Activated naive CD4-positive, alpha-beta T cell treated with anti-CD3 and anti-CD28 coated beads, Interleukin-2, amount 10 ng/mL, durations not matched to agents 7 days and 5 days (primary cell): ENCODE data around the gene CMTM5.

Source experiments
- CTCF ChIA-PET: fragments of 350-600 bp; sonication (Branson Sonifier 250); formaldehyde crosslinking; loops from one replicate; lab custom pipeline; 2021; ENCODE audit warnings: antibody characterized with exemption; lab: Charles Lee
- DNase-seq: peaks from one replicate; pipeline ENCODE4 v3.0.0-alpha.2; 2020
- H3K27ac Mint-ChIP-seq: one replicate; pipeline ENCODE4 v1.8.0; 2021; ENCODE audit warnings: mild to moderate bottlenecking, moderate library complexity, mixed read lengths
- H3K27me3 Mint-ChIP-seq: one replicate; pipeline ENCODE4 v1.8.0; 2021; ENCODE audit warnings: mild to moderate bottlenecking, mixed read lengths
- H3K36me3 Mint-ChIP-seq: one replicate; pipeline ENCODE4 v1.8.0; 2021; ENCODE audit warnings: mixed read lengths
- H3K4me1 Mint-ChIP-seq: one replicate; pipeline ENCODE4 v1.8.0; 2021; ENCODE audit warnings: mixed read lengths
- H3K4me3 Mint-ChIP-seq: one replicate; pipeline ENCODE4 v1.8.0; 2021; ENCODE audit warnings: mild to moderate bottlenecking, moderate library complexity, mixed read lengths
- H3K9me3 Mint-ChIP-seq: one replicate; pipeline ENCODE4 v1.8.0; 2021; ENCODE audit warnings: mixed read lengths

CMTM5 gene

DNA sequence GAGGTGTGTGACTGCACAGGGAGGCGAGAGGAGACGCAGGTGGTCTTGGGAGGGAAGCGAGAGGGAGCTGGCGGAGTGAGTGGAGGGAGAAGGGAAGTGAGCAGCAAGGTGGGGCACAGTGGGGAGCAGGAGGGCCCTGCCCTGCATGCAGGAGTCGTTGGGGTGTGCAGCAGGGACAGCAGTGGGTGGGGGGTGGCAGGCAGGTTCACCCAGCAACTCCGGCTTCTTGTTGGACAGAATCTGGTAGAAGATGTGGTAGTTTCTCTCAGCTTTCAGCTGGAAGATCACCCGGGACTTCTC lies 26.2 kb downstream of the CMTM5 start:
- H3K4me1 Mint-ChIP-seq = no peaks in the 10 kb centered on the region
- H3K4me3 Mint-ChIP-seq = no peak overlapping the region
- H3K27me3 Mint-ChIP-seq = peaks cover 17% of the 10 kb centered on the region
- H3K36me3 Mint-ChIP-seq = no peaks in the 10 kb centered on the region
- DNase-seq = no peak
- no peak overlapping the region for H3K27ac Mint-ChIP-seq
- no peaks in the 10 kb centered on the region for H3K9me3 Mint-ChIP-seq
- CTCF ChIA-PET = no interaction called here

- no peaks in the 10 kb centered on the region for H3K36me3 Mint-ChIP-seq
- no peaks in the 10 kb centered on the region for H3K9me3 Mint-ChIP-seq
- CTCF ChIA-PET = no interaction called here
- no peak overlapping the region for H3K27ac Mint-ChIP-seq
- peaks cover 19% of the 10 kb centered on the region for H3K27me3 Mint-ChIP-seq
- H3K4me1 Mint-ChIP-seq = no peaks in the 10 kb centered on the region
- H3K4me3 Mint-ChIP-seq = no peak overlapping the region
- DNase-seq = no peak
These were observed 27.1 kb downstream of the CMTM5 start for GRCh38 chr14:23403908-23404307.

- CTCF ChIA-PET = no interaction called here
- Mint-ChIP-seq H3K36me3 (no peaks in the 10 kb centered on the region), H3K4me1 (no peaks in the 10 kb centered on the region), H3K27me3 (peaks cover 21% of the 10 kb centered on the region), H3K27ac (no peak overlapping the region), H3K4me3 (no peak overlapping the region), H3K9me3 (no peaks in the 10 kb centered on the region)
- no peak for DNase-seq
These were observed 27.6 kb downstream of the CMTM5 start for GRCh38 chr14:23404331-23404900.

DNA sequence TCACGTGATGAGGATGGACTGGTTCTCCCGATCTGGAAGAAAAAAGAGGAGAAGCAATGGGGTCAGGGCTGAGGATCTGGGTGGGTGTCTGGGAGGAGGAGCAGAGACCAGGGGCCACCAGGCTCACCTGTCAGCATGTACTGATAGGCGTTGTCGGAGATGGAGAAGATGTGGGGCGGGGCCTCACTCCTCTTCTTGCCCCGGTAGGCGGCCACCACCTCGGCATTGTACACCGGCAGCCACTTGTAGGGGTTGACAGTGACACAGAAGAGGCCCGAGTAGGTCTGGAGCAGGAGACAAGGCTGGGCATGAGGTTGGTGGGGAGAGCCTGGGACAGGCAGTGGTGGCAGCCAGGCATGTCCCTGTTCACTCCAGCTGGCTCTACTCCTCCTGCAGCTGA lies 28.2 kb downstream of the CMTM5 start:
- Mint-ChIP-seq H3K27ac (no peak overlapping the region), H3K36me3 (no peaks in the 10 kb centered on the region), H3K4me1 (no peaks in the 10 kb centered on the region), H3K27me3 (peaks cover 15% of the 10 kb centered on the region), H3K4me3 (no peak overlapping the region), H3K9me3 (no peaks in the 10 kb centered on the region)
- CTCF ChIA-PET = no interaction called here
- no peak for DNase-seq

- Mint-ChIP-seq H3K27me3 (peaks cover 16% of the 10 kb centered on the region), H3K27ac (no peak overlapping the region), H3K9me3 (no peaks in the 10 kb centered on the region), H3K4me1 (no peaks in the 10 kb centered on the region), H3K4me3 (no peak overlapping the region), H3K36me3 (no peaks in the 10 kb centered on the region)
- CTCF ChIA-PET = no interaction called here
- DNase-seq = no peak
These were observed 28.7 kb downstream of the CMTM5 start for GRCh38 chr14:23405516-23406025.

GRCh38 chr14:23406244-23406643 lies 29.4 kb downstream of the CMTM5 start:
- H3K36me3 Mint-ChIP-seq = no peaks in the 10 kb centered on the region
- H3K4me1 Mint-ChIP-seq = no peaks in the 10 kb centered on the region
- H3K4me3 Mint-ChIP-seq = no peak overlapping the region
- H3K27ac Mint-ChIP-seq = no peak overlapping the region
- H3K27me3 Mint-ChIP-seq = peaks cover 23% of the 10 kb centered on the region
- H3K9me3 Mint-ChIP-seq = no peaks in the 10 kb centered on the region
- DNase-seq = no peak
- CTCF ChIA-PET = interaction anchor here (0.9 kb wide), 1 partner anchor 226 kb away, joined by 3 read pairs; no protein-coding TSS in a partner anchor

GRCh38 chr14:23406725-23407355 lies 30.0 kb downstream of the CMTM5 start:
- Mint-ChIP-seq H3K4me1 (no peaks in the 10 kb centered on the region), H3K9me3 (no peaks in the 10 kb centered on the region), H3K4me3 (no peak overlapping the region), H3K27me3 (peaks cover 21% of the 10 kb centered on the region), H3K36me3 (no peaks in the 10 kb centered on the region), H3K27ac (no peak overlapping the region)
- CTCF ChIA-PET = interaction anchor here (0.9 kb wide), 1 partner anchor 225 kb away, joined by 3 read pairs; no protein-coding TSS in a partner anchor
- DNase-seq = no peak

- CTCF ChIA-PET = no interaction called here
- H3K9me3 Mint-ChIP-seq = no peaks in the 10 kb centered on the region
- no peaks in the 10 kb centered on the region for H3K4me1 Mint-ChIP-seq
- no peaks in the 10 kb centered on the region for H3K36me3 Mint-ChIP-seq
- no peak within 1 kb of the TSS for H3K27ac Mint-ChIP-seq
- peaks cover 24% of the 10 kb centered on the region for H3K27me3 Mint-ChIP-seq
- no peak within 1 kb of the TSS for H3K4me3 Mint-ChIP-seq
- DNase-seq = no peak
These were observed 30.9 kb downstream of the CMTM5 start, which contains the start of gene MYH6 for GRCh38 chr14:23407516-23408306. Gene MYH6 (minus strand): TSS chr14:23408273. CDS start chr14:23407223, 1,050 bp downstream.

- Mint-ChIP-seq H3K4me1 (no peaks in the 10 kb centered on the region), H3K27me3 (peaks cover 27% of the 10 kb centered on the region), H3K27ac (no peak overlapping the region), H3K9me3 (no peaks in the 10 kb centered on the region), H3K4me3 (no peak overlapping the region), H3K36me3 (no peaks in the 10 kb centered on the region)
- CTCF ChIA-PET = no interaction called here
- no peak for DNase-seq
These were observed 31.4 kb downstream of the CMTM5 start for GRCh38 chr14:23408307-23408630.

DNA sequence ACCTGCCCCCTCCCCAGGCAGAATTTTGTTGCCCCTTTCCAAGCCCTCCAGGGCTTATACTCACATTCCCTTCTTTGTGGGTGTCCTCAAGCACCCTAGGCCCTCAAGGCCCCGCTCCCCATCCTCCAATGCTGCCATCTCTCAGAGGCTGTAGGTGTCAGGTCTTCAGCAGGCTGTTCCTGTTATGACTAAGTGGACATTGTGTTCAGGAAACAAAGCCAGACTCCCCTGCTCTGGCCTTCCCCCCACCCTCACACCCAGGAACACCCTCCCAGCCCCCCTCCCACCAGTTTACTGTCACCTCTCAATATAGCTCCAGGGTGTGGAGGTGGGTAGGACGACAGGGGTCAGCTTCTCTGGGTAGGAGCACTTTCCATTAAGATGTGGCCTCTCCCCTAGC lies 32.6 kb downstream of the CMTM5 start:
- H3K27me3 Mint-ChIP-seq = peaks cover 27% of the 10 kb centered on the region
- CTCF ChIA-PET = no interaction called here
- H3K36me3 Mint-ChIP-seq = no peaks in the 10 kb centered on the region
- no peaks in the 10 kb centered on the region for H3K4me1 Mint-ChIP-seq
- DNase-seq = no peak
- H3K27ac Mint-ChIP-seq = no peak overlapping the region
- H3K4me3 Mint-ChIP-seq = no peak overlapping the region
- no peaks in the 10 kb centered on the region for H3K9me3 Mint-ChIP-seq

GRCh38 chr14:23409966-23410635 lies 33.3 kb downstream of the CMTM5 start:
- Mint-ChIP-seq H3K9me3 (no peaks in the 10 kb centered on the region), H3K4me3 (no peak overlapping the region), H3K27ac (no peak overlapping the region), H3K27me3 (peaks cover 27% of the 10 kb centered on the region), H3K36me3 (no peaks in the 10 kb centered on the region), H3K4me1 (no peaks in the 10 kb centered on the region)
- no peak for DNase-seq
- CTCF ChIA-PET = no interaction called here

GRCh38 chr14:23411563-23412525 lies 35.0 kb downstream of the CMTM5 start:
- no peaks in the 10 kb centered on the region for H3K36me3 Mint-ChIP-seq
- no peaks in the 10 kb centered on the region for H3K9me3 Mint-ChIP-seq
- no peaks in the 10 kb centered on the region for H3K4me1 Mint-ChIP-seq
- no peak for DNase-seq
- no peak overlapping the region for H3K27ac Mint-ChIP-seq
- CTCF ChIA-PET = no interaction called here
- H3K4me3 Mint-ChIP-seq = no peak overlapping the region
- peaks cover 25% of the 10 kb centered on the region for H3K27me3 Mint-ChIP-seq

GRCh38 chr14:23413681-23414080 lies 36.8 kb downstream of the CMTM5 start:
- no peak for DNase-seq
- Mint-ChIP-seq H3K27me3 (peaks cover 22% of the 10 kb centered on the region), H3K36me3 (no peaks in the 10 kb centered on the region), H3K4me3 (no peak overlapping the region), H3K9me3 (no peaks in the 10 kb centered on the region), H3K27ac (no peak overlapping the region), H3K4me1 (no peaks in the 10 kb centered on the region)
- CTCF ChIA-PET = no interaction called here
